Activated CD4-positive, alpha-beta T cell treated with anti-CD3 and anti-CD28 coated beads, Interleukin-2, amount 50 U/mL, for 48 hours (primary cell): ENCODE results near the gene LRRC25.
"Not testable (repeated sequence)": the region's sequence is repeated elsewhere in the genome, so short reads cannot be mapped to it uniquely, and the experiment has no call there.

Source experiments
- DNase-seq, 2 experiments: peaks; one replicate each; pipeline ENCODE4 v3.0.0-alpha.2; 2020

LRRC25 gene

DNA sequence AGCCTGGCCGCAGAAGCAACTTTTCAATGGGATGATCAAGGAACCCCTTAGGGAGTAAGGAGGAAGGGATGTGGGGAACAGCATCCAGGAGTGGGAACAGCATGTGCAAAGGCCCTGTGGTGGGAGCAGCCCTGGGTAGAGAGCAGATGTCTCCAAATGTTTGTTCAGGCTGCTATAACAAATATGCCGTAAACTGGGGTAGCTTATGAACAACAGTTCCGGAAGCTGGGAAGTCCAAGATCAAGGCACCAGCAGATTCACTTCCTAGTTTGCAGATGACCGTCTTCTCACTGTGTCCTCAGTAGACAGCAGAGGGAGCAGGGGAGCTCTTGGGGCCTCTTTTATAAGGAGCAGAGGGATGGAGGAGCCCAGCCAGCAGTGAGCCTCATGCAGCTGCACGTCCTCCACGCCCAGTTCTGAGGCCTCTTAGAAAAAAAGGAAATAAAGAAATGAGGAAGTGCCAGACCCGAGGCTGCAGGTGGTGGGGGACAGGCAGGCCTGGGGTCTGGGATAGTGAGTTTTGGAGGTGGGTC, 4.2 kb upstream of the LRRC25 start:
- no peak for DNase-seq

DNA sequence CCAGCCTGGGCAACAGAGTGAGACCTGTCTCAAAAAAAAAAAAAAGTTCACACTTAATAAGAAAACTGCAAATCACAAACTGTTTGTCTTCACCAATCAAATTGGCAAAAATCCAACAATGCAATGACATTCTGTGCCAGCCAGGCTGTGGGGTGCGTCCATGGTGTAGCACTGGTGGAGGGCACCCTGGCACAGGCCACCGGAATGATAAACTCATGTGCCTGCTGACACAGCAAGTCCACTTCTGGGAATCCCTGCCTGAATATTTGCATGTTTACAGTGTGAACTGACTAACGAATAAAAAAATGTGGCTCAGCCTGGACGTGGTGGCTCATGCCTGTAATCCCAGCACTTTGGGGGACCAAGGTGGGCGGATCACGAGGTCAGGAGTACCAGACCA, 1.6 kb upstream of the LRRC25 start:
- DNase-seq, result no peak

DNA sequence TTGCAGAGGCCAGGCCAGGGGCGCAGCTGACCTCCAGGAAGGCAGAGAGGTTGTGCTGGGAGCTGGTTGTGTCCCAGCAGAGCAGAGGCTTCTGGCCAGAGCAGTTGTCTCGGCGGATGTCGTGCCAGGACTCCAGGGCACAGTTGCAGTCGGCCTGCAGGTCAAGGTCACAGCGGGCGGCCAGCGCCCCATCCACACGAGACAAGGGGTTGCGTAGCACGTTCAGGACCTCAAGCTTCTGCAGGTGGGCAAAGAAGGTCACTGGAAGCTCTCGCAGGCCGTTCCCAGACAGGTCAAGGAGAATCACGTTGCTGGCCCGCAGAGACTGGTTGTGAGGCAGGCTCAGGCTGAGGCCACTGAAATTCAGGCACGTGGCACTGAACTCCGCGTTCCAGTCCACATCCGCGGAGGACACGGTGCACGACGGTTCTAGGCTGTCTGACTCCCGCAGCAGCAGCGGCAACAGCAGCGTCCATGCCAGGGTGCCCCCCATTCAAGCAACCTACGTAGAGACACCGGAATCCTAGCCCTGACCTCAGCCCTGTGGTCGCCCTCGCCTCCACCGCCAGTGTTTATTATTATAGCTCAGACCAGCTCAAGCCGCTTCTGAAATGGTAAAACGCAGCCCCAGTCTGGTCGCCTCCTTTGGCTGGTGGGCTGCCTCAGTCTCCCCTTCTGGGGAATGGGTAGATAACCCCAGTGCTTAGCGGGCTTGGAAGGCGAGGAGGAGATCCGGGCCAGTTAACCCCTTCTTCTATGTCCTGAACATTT, 766 bp downstream of the LRRC25 start:
- no peak for DNase-seq

DNA sequence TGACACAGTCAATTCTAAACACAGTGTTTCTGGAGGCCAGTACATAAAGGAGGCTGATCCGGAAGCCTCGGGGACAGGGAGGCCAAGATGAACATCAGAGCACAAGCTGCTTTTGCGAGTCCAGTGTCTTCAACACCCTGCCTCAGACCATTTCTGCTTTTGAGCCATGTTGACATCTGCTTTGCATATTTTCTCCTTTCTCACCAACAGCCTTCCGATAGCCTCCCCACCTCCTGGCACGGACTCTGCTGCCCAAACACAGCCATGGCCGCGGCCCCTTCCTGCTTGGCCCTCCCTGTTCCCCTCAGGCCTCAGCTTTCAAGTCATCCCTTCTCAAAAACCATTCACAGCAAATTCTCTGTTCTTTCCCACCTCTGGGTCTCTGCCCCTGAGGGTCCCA, 3.6 kb downstream of the LRRC25 start:
- DNase-seq, result no peak

DNA sequence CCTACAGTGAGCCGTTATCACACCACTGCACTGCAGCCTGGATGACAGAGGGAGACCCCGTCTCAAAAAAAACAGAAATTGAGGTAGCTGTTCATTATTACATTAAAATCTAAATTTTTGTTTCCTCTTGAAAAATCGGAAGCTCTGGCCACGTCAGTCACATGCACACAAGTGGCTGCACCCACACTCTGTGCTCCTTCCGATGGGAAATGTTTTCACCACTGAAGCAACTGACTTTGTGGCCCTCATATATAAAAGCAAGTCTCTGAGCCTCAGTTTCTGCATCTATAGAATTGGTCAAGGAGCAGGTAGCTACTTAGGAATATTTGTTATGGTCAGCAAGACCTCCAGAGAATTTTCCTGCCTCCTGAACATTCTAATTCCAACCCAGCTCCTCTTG, 4.5 kb downstream of the LRRC25 start:
- DNase-seq, result no peak

DNA sequence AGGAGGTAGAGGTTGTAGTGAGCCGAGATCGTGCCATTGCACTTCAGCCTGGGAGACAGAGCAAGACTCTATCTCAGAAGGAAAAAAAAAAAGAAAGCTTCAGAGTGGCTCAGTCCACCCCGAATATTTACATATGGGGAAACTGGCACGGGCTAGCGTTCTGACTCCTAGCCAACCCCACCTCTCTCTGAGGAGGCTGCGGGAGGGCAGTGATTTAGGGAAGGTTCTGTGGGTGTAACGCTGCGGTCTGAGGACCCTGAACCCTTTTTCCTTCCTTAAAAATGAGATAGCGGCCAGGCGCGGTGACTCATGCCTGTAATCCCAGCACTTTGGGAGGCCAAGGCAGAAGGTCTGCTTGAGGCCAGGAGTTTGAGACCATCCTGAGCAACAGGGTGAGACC, 5.0 kb downstream of the LRRC25 start:
- DNase-seq, result no peak

DNA sequence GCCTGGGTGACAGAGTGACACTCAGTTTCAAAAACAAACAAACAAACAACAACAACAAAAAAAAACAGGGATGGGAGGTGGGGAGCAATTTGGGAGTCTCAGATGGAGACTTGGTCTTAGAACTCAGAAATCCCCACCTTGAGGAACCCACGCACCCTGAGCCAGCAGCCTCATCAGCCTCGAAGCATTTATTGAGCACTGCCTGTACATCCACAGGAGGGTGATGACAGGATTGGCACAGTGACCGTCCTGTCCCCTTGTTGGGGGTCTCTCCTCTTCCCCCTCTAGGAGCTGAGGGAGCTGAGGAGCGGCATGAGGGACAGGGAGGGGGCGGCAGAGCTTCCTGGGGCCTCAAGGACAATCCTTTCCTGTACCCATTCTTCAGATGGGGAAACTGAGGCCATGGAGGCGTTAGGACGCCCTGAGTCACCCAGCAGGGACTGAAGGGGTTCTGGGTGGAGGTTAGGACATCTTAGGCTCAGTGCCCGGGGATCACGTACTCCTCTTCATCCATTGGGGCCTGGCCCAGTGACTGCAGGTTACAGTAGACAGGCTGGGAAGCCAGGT, 5.8 kb downstream of the LRRC25 start:
- no peak for DNase-seq

DNA sequence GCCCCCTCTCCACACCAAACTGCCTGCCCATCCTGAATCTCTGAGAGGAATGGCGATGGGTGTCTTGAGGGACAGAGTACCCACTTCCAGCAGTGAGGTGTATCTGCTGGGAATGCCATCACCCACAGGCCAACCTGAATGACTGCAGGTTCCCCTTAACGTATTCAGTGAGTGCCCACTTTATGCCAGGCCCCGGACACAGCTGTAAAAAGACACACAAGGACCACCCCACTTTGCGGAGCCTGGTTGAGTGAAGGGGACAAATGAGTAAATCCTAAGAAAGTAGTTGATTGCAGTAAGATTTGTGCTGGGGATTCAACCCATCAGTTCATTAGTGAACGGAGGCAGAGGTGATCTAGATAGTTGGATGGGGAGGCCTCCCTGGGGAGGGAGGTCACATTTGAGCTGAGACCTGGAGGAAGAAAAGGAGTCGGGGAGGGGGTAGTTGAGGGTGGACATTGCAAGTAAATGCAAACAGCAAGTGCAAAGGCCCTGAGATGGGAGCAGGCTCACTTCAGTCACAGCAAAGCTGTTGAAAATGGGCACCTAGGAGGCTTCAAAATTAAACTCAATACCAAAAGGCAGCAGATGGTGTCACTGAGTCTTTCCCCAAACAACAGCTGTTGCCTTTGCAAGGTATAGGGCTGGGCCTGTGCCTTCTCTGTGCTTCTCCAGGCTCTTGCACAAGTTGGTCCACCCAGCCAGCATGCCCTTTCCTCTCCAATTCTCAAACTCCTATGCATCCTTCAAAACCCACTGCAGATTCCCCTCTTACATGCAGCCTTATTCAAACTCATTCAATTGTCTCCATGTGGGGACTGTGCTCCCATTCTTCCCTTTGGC, 7.1 kb downstream of the LRRC25 start:
- DNase-seq, result no peak

DNA sequence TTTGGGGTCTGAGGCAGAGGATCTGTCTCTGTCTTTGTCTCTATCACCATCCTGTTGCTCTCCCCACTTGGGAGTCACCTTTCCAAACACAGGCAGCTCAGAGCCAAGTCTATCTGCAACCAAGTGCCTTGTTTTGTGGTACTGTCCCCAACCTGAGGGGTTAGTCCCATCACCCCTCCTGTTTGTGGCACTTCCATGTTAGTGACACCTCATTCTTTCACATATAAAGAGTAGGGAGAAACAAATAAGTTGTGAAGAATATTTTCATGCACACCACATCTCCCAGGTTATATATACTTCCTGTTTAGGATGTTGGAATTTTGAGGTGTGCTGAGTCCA, 7.7 kb downstream of the LRRC25 start:
- no peak for DNase-seq

DNA sequence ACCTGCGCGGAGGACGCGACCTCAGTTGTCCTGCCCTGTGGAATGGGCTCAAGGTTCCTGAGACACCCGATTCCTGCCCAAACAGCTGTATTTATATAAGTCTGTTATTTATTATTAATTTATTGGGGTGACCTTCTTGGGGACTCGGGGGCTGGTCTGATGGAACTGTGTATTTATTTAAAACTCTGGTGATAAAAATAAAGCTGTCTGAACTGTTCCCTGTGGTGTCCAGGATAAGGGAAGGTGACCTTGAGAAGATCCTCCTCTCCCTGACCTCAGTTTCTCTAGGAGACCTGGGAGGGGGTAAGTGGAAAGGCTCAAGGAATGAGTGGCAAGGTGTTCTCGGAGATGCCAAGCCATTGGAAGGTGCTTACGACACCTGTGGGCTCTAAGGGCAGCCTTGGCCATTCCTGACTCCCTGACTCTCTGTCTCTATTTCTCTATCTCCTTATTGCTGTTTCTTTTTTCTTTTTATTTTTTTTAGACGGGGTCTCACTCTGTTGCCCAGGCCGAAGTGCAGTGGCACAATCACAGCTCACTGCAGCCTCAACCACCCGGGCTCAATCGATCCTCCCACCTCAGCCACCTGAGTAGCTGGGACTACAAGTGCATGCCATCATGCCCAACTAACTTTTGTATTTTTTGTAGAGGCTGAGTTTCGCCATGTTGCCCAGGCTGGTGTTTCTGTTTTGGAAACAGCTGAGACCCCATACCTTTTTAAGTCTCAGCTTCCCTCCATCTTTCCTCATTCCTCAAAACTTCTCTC, 8.3 kb downstream of the LRRC25 start:
- no peak for DNase-seq

DNA sequence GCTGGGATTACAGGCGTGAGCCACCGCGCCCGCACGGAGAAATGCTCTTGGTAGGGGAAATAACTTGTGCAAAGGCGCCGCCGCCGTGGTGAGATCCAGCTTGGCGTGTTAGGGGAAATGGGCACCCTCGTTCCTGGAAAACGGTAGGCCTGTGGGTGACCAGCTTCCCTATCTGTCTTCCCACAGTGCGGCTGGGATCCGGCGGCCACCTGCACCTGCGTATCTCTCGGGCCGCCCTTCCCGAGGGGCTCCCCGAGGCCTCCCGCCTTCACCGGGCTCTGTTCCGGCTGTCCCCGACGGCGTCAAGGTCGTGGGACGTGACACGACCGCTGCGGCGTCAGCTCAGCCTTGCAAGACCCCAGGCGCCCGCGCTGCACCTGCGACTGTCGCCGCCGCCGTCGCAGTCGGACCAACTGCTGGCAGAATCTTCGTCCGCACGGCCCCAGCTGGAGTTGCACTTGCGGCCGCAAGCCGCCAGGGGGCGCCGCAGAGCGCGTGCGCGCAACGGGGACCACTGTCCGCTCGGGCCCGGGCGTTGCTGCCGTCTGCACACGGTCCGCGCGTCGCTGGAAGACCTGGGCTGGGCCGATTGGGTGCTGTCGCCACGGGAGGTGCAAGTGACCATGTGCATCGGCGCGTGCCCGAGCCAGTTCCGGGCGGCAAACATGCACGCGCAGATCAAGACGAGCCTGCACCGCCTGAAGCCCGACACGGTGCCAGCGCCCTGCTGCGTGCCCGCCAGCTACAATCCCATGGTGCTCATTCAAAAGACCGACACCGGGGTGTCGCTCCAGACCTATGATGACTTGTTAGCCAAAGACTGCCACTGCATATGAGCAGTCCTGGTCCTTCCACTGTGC, 9.1 kb downstream of the LRRC25 start:
- peak; percentile 82 to 85 for DNase-seq

DNA sequence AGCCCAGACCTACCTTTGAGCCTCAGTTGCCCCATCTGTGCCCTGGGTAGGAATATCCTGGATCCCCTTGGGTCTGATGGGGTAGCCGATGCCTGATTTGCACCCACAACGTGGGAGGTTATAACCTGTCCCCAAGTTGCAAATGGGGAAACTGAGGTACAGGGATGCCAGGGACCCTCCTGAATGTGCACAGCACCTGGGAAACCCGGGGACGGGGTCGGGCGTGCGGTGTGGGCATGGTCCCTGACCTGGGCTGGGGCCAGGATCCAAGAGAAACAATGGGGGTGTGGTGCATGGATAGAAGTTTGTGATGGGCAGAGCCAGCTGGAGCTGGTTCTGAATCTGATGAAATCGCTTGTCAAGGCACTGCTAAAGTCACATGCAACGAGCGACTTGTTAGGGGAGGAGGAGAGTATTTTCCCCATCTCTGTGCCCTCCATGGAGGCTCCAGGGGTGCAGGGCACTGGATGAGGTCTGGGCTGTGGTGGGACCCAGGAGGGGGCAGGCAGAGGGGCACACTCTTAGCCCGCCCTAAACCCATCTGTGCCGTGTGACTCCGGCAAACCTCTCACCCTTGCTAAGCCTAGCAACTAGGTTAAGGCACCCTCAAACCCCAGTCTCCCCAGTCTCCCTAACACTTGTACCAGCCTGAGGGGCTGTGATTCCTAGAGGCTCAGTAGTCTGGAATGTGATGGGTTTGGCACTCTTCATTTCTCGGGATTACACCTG, 10.7 kb downstream of the LRRC25 start:
- DNase-seq, result no peak

DNA sequence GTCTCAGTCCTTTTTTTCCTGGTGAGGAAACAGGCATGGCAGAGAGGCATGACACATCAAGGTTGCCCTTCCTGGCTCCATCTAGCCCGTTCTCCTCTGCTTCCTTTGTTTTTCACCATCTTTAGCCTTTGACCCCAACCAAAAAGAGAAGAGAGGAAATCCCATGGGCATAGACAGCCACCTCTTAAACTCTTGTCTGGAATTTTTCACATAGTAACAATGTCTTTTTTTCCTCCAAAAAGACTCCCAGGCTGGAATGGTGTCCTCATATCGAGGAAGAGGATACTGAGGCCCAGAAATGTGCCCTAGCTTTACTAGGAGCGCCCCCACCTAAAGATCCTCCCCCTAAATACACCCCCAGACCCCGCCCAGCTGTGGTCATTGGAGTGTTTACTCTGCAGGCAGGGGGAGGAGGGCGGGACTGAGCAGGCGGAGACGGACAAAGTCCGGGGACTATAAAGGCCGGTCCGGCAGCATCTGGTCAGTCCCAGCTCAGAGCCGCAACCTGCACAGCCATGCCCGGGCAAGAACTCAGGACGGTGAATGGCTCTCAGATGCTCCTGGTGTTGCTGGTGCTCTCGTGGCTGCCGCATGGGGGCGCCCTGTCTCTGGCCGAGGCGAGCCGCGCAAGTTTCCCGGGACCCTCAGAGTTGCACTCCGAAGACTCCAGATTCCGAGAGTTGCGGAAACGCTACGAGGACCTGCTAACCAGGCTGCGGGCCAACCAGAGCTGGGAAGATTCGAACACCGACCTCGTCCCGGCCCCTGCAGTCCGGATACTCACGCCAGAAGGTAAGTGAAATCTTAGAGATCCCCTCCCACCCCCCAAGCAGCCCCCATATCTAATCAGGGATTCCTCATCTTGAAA, 11.5 kb downstream of the LRRC25 start, which contains the start of gene GDF15:
TSS of gene GDF15 (plus strand) at position 484 of the 868 bp plus-strand sequence. CDS start at position 516, 32 bp downstream.
- peak; percentile 36 to 46 for DNase-seq

DNA sequence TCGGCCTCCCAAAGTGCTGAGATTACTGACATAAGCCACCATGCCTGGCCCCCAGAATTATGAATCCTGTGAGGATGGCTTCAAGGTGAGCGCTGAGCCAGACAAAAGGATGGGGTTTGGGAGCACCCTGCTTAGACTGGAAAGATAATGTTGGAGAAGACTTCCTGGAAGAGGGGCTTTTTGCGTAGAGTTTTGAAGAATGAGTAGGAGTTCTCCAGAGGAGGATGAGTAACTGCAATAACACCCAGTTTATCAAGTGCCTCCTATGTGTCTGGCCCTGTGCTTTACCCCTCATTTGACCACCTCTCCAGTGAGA, 12.1 kb downstream of the LRRC25 start:
- no peak for DNase-seq

DNA sequence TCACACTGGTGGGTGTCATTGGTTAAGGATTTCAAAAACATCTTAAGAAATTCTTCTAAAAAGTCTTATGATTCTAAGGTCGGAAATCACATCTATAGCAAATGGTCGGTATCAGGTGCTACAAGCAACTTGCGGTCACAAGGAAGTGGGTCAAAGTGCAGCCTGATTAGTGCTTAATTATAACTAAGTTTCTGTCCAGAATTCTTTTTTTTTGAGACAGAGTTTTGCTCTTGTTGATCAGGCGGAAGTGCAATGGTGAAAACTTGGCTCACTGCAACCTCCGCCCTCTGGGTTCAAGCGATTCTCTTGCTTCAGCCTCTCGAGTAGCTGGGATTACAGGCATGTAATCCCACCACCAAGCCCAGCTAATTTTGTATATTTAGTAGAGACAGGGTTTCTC, 12.6 kb downstream of the LRRC25 start:
- DNase-seq, result no peak

DNA sequence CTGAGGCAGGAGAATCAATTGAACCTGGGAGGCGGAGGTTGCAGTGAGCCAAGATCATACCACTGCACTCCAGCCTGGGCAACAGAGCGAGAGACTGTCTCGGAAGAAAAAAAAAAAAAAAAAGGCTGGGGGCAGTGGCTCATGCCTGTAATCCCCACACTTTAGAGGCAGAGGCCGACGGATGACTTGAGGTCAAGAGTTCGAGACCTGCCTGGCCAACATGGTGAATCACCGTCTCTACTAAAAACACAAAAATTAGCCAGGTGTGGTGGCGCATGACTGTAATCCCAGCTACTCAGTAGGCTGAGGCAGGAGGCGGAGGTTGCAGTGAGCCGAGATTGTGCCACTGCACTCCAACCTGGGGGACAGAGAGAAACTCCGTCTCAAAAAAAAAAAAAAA, 13.8 kb downstream of the LRRC25 start:
- not testable (repeated sequence) for DNase-seq

DNA sequence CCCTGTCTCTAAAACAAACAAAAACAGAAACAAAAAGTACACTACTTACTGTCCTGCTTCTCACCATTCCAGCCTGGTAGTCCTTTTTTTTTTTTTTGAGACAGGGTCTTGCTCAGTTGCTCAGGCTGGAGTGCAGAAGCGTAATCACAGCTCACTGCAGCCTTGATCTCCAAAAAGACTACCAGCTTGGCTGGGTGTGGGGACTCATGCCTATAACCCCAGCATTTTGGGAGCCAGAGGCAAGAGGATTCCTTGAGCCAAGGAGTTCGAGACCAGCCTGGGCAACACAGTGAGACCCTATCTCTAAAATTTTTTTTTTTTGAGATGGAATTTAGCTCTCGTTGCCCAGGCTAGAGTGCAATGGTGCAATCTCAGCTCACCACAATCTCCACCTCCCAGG, 16.6 kb downstream of the LRRC25 start:
- DNase-seq, result no peak

DNA sequence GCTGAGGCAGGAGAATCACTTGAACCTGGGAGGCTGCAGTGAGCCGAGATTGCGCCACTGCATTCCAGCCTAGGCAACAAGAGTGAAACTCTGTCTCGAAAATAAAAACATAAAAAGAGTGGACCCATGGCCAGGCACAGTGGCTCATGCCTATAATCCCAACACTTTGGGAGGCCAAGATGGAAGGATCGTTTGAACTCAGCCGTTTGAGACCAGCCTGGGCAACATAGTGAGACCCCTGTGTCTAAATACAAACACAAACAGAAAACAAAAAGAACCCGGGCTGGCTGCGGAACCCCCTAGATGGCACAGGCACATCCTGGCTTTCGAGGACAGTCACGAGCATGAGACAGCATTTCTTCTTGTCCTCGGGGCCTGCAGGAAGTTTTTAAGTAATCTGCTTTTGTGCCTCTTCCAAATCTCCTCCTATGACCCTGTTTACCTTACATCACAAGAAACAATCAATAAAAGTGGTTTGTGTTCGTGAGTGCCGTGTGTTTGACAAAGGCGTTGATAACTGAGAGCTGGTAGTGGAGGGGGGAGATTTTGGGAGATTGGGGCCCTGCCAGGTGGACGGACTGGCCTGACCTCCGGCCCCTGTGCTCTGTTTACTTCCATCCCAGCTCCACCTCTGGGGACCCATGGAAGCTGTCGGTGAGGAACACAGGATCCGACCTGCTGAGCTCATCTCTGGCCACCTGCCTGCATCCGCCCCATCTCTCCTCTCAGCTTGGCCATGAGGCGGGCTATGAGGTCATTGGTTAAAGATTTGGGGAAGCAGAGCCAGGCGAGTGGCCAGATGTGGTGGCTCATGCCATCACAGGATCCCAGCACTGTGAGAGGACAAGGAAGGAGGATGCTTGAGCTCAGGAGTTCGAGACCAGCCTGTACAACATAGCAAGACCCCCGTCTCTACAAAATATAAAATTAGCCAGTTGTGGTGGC, 17.3 kb downstream of the LRRC25 start:
- no peak for DNase-seq

DNA sequence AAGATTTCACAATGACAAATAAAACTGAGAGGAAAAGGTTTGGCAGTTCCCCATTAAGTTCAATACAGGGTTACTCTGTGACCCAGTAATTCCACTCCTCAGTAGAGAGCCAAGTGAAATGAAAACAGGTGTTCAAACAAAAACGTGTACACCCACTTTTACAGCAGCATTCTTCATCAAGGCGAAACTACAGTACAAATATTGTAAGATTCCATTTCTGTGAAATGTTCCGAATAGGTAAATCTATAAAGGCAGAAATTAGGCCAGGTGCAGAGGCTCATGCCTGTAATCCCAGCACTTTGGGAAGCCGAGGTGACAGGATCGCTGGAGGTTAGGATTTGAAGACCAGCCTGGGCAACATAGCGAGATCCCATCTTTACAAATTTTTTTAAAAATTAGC, 20.4 kb downstream of the LRRC25 start:
- DNase-seq, result no peak
